Measurements from ENCODE around the gene GPC3.
A peak's percentile ranks its signal among the peaks of the same experiment; 100 is the strongest.
"Not testable (repeated sequence)": the region's sequence is repeated elsewhere in the genome, so short reads cannot be mapped to it uniquely, and the experiment has no call there.

GPC3 gene
- 0 to 0.17 (median 0) reads per million in 3 donors for total RNA-seq

DNA sequence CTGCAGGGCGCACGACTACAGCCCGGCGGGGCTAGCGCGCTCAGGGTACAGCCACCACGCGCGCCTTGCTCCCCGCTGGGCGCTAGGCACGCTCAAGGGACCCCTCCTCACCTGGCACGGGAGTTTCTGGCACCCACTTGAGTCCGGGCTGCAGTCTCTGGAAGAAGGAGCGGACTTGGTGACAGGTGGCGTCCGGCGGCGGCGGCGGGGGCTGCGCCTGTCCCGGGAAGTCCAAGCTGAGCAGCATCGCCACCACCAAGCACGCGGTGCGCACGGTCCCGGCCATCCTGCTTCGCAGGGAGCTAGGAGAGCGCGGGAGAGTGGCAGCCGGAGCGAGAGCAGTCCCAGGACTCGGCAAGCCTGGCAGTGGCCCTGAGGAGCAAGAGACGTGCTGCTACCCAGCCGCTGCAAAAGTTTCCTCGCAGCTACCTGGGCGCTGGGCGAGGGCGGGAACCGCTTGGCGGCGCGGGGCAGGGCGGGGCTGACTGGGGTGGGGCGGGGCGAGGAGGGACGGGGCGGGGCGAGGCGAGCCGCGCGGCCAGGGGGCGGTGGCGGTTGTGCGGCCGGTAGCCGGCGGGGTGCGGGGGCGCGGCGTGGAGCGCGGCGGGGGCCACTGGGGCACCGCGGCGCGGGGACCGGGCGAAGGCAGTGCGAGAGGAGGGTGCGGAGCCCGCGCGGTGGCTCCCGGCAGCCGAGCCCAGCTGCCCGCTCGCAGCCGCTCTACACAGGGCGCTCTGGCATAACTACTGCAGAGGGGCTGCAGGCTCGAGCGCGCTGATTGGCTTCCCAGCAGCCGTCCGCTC lies at the start of gene GPC3:
Gene GPC3 (minus strand): TSS at position 431 of the 803 bp plus-strand sequence.
- Histone ChIP-seq H3K27ac (ENCODE audit: insufficient read depth, low read length, poor library complexity, severe bottlenecking) (no peak within 1 kb of the TSS), H3K4me1 (ENCODE audit: control insufficient read depth, insufficient read depth, low read length, poor library complexity, severe bottlenecking) (peaks cover 4% of the 10 kb centered on the region), H3K36me3 (ENCODE audit: control insufficient read depth, insufficient read depth, low read length) (no peaks in the 10 kb centered on the region), H3K27me3 (replicated peaks; ENCODE audit: control insufficient read depth, insufficient read depth, low read length, poor library complexity, severe bottlenecking) (no peaks in the 10 kb centered on the region), H3K4me3 (ENCODE audit: insufficient read depth, low read depth, low read length, poor library complexity, severe bottlenecking) (peak within 1 kb of the TSS; percentile 37), H3K9me3 (ENCODE audit: control insufficient read depth, low read length) (no peaks in the 10 kb centered on the region)
- peak; percentile 1 to 6 (median 1) for DNase-seq

GRCh38 chrX:134032441-134032840 lies 47.0 kb upstream of the GPC3 start:
- Histone ChIP-seq H3K36me3 (ENCODE audit: control insufficient read depth, insufficient read depth, low read length) (no peaks in the 10 kb centered on the region), H3K27me3 (replicated peaks; ENCODE audit: control insufficient read depth, insufficient read depth, low read length, poor library complexity, severe bottlenecking) (no peaks in the 10 kb centered on the region), H3K4me1 (ENCODE audit: control insufficient read depth, insufficient read depth, low read length, poor library complexity, severe bottlenecking) (no peaks in the 10 kb centered on the region), H3K9me3 (ENCODE audit: control insufficient read depth, low read length) (no peaks in the 10 kb centered on the region), H3K27ac (ENCODE audit: insufficient read depth, low read length, poor library complexity, severe bottlenecking) (no peak overlapping the region), H3K4me3 (ENCODE audit: insufficient read depth, low read depth, low read length, poor library complexity, severe bottlenecking) (no peak overlapping the region)
- DNase-seq = no peak

GRCh38 chrX:134026565-134027311 lies 41.3 kb upstream of the GPC3 start:
- Histone ChIP-seq H3K4me3 (ENCODE audit: insufficient read depth, low read depth, low read length, poor library complexity, severe bottlenecking) (no peak overlapping the region), H3K4me1 (ENCODE audit: control insufficient read depth, insufficient read depth, low read length, poor library complexity, severe bottlenecking) (no peaks in the 10 kb centered on the region)
- DNase-seq = no peak

GRCh38 chrX:134025986-134026545 lies 40.7 kb upstream of the GPC3 start:
- Histone ChIP-seq H3K4me3 (ENCODE audit: insufficient read depth, low read depth, low read length, poor library complexity, severe bottlenecking) (no peak overlapping the region), H3K36me3 (ENCODE audit: control insufficient read depth, insufficient read depth, low read length) (no peaks in the 10 kb centered on the region), H3K4me1 (ENCODE audit: control insufficient read depth, insufficient read depth, low read length, poor library complexity, severe bottlenecking) (no peaks in the 10 kb centered on the region), H3K9me3 (ENCODE audit: control insufficient read depth, low read length) (no peaks in the 10 kb centered on the region), H3K27ac (ENCODE audit: insufficient read depth, low read length, poor library complexity, severe bottlenecking) (no peak overlapping the region), H3K27me3 (replicated peaks; ENCODE audit: control insufficient read depth, insufficient read depth, low read length, poor library complexity, severe bottlenecking) (no peaks in the 10 kb centered on the region)
- no peak for DNase-seq

More at GRCh38 chrX:134026565-134027311, 41.3 kb upstream of the GPC3 start:
- no peak overlapping the region for H3K27ac ChIP-seq (ENCODE audit: insufficient read depth, low read length, poor library complexity, severe bottlenecking)
- no peaks in the 10 kb centered on the region for H3K36me3 ChIP-seq (ENCODE audit: control insufficient read depth, insufficient read depth, low read length)
- H3K27me3 ChIP-seq (replicated peaks; ENCODE audit: control insufficient read depth, insufficient read depth, low read length, poor library complexity, severe bottlenecking) = no peaks in the 10 kb centered on the region
- no peaks in the 10 kb centered on the region for H3K9me3 ChIP-seq (ENCODE audit: control insufficient read depth, low read length)

DNA sequence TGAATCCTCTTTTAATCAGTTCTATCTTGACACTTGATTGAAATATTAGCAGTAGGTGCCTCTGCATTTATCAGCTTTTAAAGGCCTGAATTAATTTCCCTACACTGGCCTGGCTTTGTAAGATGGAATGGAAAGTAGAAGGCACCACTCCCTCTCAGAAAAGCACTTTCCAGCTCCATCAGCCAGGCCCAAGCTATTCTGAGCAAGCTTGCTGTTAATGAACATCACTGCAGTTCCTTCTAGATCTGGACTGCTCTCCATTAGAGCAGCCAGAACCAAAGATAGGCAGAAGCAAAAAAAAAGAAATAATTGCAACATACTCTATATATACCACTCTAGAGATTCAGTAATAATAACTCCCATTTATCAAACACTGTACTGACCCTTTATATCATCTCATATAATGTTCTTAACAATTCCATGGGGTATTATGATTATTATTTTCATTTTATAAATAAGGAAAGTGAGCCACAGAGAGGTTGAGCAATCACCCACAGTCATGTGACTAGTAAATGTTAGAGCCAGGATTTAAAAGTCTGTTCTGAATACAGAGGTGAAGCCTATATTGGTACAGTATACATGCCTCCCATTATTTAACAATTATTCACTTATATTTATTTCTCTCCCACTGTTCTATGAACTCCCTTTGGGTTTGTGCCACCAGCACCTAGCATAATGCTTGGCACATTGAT lies 39.4 kb upstream of the GPC3 start:
- no peaks in the 10 kb centered on the region for H3K36me3 ChIP-seq (ENCODE audit: control insufficient read depth, insufficient read depth, low read length)

GRCh38 chrX:134023851-134024281 lies 38.5 kb upstream of the GPC3 start:
- no peak overlapping the region for H3K27ac ChIP-seq (ENCODE audit: insufficient read depth, low read length, poor library complexity, severe bottlenecking)
- H3K4me1 ChIP-seq (ENCODE audit: control insufficient read depth, insufficient read depth, low read length, poor library complexity, severe bottlenecking) = no peaks in the 10 kb centered on the region
- H3K36me3 ChIP-seq (ENCODE audit: control insufficient read depth, insufficient read depth, low read length) = no peaks in the 10 kb centered on the region
- H3K4me3 ChIP-seq (ENCODE audit: insufficient read depth, low read depth, low read length, poor library complexity, severe bottlenecking) = no peak overlapping the region
- H3K9me3 ChIP-seq (ENCODE audit: control insufficient read depth, low read length) = no peaks in the 10 kb centered on the region
- no peaks in the 10 kb centered on the region for H3K27me3 ChIP-seq (replicated peaks; ENCODE audit: control insufficient read depth, insufficient read depth, low read length, poor library complexity, severe bottlenecking)
- no peak for DNase-seq

More for the DNA sequence above, 39.4 kb upstream of the GPC3 start:
- H3K9me3 ChIP-seq (ENCODE audit: control insufficient read depth, low read length) = no peaks in the 10 kb centered on the region
- no peaks in the 10 kb centered on the region for H3K4me1 ChIP-seq (ENCODE audit: control insufficient read depth, insufficient read depth, low read length, poor library complexity, severe bottlenecking)
- DNase-seq = no peak
- H3K27me3 ChIP-seq (replicated peaks; ENCODE audit: control insufficient read depth, insufficient read depth, low read length, poor library complexity, severe bottlenecking) = no peaks in the 10 kb centered on the region
- no peak overlapping the region for H3K27ac ChIP-seq (ENCODE audit: insufficient read depth, low read length, poor library complexity, severe bottlenecking)
- no peak overlapping the region for H3K4me3 ChIP-seq (ENCODE audit: insufficient read depth, low read depth, low read length, poor library complexity, severe bottlenecking)

DNA sequence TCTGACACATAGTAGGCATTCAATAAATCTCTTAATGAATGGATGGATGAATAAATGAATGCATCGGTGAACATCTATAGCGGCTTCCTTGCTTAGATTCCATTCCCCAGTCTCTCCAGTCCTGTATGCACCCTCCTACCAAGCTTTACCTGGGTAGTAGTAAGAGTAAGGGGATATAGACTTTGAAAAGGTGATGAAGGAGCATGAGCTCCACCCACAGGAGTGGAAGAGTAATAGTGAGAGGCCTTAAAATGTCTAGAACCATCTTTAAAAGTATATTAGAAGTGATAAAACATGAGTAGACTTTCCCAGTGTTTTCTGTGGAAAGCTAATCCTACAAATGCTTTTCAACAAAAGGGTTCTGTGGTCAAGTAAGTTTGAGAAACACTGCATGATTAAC lies 35.5 kb upstream of the GPC3 start:
- Histone ChIP-seq H3K27ac (ENCODE audit: insufficient read depth, low read length, poor library complexity, severe bottlenecking) (no peak overlapping the region), H3K27me3 (replicated peaks; ENCODE audit: control insufficient read depth, insufficient read depth, low read length, poor library complexity, severe bottlenecking) (no peaks in the 10 kb centered on the region), H3K36me3 (ENCODE audit: control insufficient read depth, insufficient read depth, low read length) (no peaks in the 10 kb centered on the region), H3K4me1 (ENCODE audit: control insufficient read depth, insufficient read depth, low read length, poor library complexity, severe bottlenecking) (no peaks in the 10 kb centered on the region), H3K4me3 (ENCODE audit: insufficient read depth, low read depth, low read length, poor library complexity, severe bottlenecking) (no peak overlapping the region), H3K9me3 (ENCODE audit: control insufficient read depth, low read length) (no peaks in the 10 kb centered on the region)
- DNase-seq = no peak

DNA sequence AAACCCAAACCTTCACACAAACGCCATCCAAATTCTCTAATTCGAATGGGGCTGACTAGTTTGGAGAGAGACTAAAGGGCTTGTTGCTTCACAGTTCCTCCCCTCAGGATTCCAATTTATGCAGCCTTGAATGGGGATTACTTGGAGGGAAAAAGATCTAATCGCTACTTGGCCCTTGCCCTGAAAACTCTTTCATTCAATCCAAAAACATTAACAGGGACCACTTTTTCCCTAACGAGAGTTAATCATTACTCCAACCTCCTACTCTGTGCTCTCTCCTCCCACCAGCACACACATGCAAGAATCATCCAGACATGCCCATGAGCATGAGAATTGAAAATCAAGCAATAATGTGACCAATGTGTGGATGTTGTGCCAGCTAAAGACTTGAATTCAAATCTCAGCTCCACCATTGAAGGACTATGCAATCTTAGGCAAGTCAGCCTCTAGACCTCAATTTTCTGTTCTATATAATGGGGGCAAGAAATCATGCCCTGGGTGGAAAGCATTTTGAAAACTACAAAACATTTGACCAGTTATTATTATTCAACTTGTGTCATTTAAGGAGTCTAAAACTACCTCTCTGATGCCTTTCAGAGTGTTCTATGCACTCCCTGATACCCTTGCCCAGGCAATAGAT lies 34.3 kb upstream of the GPC3 start:
- no peak overlapping the region for H3K4me3 ChIP-seq (ENCODE audit: insufficient read depth, low read depth, low read length, poor library complexity, severe bottlenecking)
- no peaks in the 10 kb centered on the region for H3K36me3 ChIP-seq (ENCODE audit: control insufficient read depth, insufficient read depth, low read length)
- H3K4me1 ChIP-seq (ENCODE audit: control insufficient read depth, insufficient read depth, low read length, poor library complexity, severe bottlenecking) = no peaks in the 10 kb centered on the region
- H3K27ac ChIP-seq (ENCODE audit: insufficient read depth, low read length, poor library complexity, severe bottlenecking) = no peak overlapping the region
- no peaks in the 10 kb centered on the region for H3K9me3 ChIP-seq (ENCODE audit: control insufficient read depth, low read length)
- H3K27me3 ChIP-seq (replicated peaks; ENCODE audit: control insufficient read depth, insufficient read depth, low read length, poor library complexity, severe bottlenecking) = no peaks in the 10 kb centered on the region
- DNase-seq = no peak

DNA sequence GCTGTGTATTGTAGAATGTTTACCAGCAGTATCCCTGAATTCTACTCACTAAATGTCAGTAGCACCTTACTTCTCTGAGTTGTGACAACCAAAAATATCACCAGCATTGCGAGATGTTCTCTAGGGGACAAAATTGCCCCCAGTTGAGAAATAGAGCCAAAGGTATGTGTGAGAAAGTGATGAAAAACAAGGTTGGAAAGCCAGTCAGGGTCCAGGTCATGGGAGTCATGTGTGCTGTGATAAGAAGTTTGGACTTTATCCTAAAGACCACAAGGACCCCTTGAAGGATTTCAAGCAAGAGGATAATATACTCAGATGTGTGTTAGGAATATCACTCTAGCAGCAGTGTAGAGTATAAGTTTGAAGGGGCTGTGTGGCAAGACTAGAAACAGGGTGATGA lies 30.9 kb upstream of the GPC3 start:
- not testable (repeated sequence) for H3K27ac ChIP-seq (ENCODE audit: insufficient read depth, low read length, poor library complexity, severe bottlenecking); H3K4me3 ChIP-seq (ENCODE audit: insufficient read depth, low read depth, low read length, poor library complexity, severe bottlenecking); H3K27me3 ChIP-seq (replicated peaks; ENCODE audit: control insufficient read depth, insufficient read depth, low read length, poor library complexity, severe bottlenecking); H3K4me1 ChIP-seq (ENCODE audit: control insufficient read depth, insufficient read depth, low read length, poor library complexity, severe bottlenecking); H3K36me3 ChIP-seq (ENCODE audit: control insufficient read depth, insufficient read depth, low read length); H3K9me3 ChIP-seq (ENCODE audit: control insufficient read depth, low read length); DNase-seq

Data from effector memory CD4-positive, alpha-beta T cell (primary cell).